Lower leg skin (tissue), 3 donors: ENCODE results near the gene CR1L.

ENCODE experiments used
- CTCF ChIP-seq, 3 donors: fragments of 450-650 bp; IDR thresholded peaks; one replicate each; pipeline ENCODE4 v1.5.1; 2016; ENCODE audit warnings: antibody characterized with exemption in 3 of 3, mild to moderate bottlenecking in 3 of 3, moderate library complexity in 2 of 3
- POLR2A ChIP-seq, 2 donors: fragments of 450-650 bp; IDR thresholded peaks; one replicate each; pipeline ENCODE4 v1.6.1; 2016 to 2017; ENCODE audit warnings: antibody characterized with exemption in 2 of 2, mild to moderate bottlenecking in 1 of 2, moderate library complexity in 1 of 2

- TF ChIP-seq POLR2A (IDR thresholded peaks at IDR 0.05) (no peak), CTCF (IDR thresholded peaks at IDR 0.05) (no peak)
Observed at GRCh38 chr1:207711285-207711684, 66.4 kb downstream of the CR1L start.
